Astrocyte of the spinal cord (primary cell): ENCODE measurements around the gene COX17.

Experiments used
- DNase-seq: peaks from one replicate; pipeline ENCODE4 v3.0.0; 2011; ENCODE audit warnings: low read depth, low spot score
- H3K4me3 ChIP-seq: 2 replicates; pipeline ENCODE4 v1.5.1; 2011; ENCODE audit warnings: low read depth, mild to moderate bottlenecking, low read length, moderate library complexity
- CTCF ChIP-seq: IDR thresholded peaks from 2 replicates; pipeline ENCODE4 v1.5.1; 2012; ENCODE audit warnings: low read depth, mild to moderate bottlenecking, low read length, inconsistent platforms
- in situ Hi-C: cut with HindIII; loops from 2 replicates; pipeline ENCODE4 v1.10.0; 2017; ENCODE audit warnings: low sequenced_read_pairs

Gene COX17

DNA sequence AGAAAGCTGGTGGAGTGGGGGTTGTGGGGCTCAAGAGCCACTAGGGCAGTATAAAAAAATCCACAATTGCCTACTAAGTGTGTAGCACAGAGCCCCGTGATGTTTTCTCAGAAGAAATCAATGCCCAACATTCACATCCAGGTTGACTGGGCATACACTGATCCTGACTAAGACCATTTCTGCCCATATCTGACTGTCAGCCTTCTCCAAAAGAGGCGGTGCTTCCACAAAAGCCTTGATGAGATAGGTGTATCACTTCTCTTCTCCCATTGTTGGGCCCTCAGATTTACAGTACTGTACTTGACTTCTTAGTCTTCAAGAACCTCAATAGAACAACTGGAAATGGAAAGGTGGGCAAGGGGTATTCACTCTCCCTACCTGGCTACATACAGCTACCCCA is 18.2 kb downstream of the COX17 start:
- in situ Hi-C loops = no loop called here
- no peak for TF ChIP-seq CTCF
- DNase-seq = no peak
- H3K4me3 ChIP-seq = no peak overlapping the region

DNA sequence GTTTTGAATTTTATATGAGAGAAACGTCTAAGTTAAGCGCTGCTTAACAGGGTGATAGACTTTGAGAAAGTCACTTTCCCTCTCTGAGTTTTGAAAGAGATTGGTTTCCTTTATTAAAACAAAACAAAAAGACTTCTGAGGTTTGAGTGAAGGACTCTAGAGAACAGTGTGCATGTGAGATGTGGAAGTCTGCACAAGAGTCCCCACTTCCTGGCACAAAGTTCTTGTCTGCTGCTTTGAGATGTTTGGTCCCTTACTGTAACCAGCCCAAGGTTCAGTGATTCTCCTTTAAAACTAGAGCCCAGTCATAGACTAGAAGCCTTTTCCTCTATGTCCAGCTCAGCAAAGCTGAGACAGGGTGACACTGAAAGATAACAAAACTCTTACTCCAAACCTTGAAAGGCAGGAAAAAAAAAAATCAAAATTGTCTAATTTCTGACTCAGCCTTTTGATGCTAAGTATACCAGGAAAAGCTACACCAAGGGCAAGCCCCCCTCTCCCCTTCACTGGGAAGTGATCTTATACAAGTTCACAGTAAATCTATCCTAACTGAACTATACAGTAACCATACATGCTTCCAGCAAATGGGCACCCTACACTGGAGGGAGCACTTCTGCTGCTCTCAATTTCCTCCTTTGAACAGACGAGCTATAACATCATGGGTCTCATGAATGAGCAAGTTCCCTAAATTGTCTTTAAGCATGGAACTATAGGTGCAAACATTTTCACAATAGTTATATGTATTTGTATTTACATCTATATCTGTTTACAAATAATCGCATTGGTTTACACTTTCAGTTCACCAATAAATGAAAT is 19.1 kb downstream of the COX17 start:
- no peak for TF ChIP-seq CTCF
- H3K4me3 ChIP-seq = no peak overlapping the region

GRCh38 chr3:119653876-119654275 is 23.3 kb downstream of the COX17 start:
- in situ Hi-C loops = no loop called here
- no peak for TF ChIP-seq CTCF
- DNase-seq = no peak
- H3K4me3 ChIP-seq = no peak overlapping the region

More for the DNA sequence above, 19.1 kb downstream of the COX17 start:
- in situ Hi-C loops = no loop called here
- no peak for DNase-seq

- H3K4me3 ChIP-seq = no peak overlapping the region
- no peak for DNase-seq
- in situ Hi-C loops = no loop called here
- no peak for TF ChIP-seq CTCF
These were observed 24.7 kb downstream of the COX17 start for GRCh38 chr3:119652306-119653033.

- in situ Hi-C loops = no loop called here
- no peak for TF ChIP-seq CTCF
- DNase-seq = no peak
- H3K4me3 ChIP-seq = no peak overlapping the region
These were observed 27.4 kb downstream of the COX17 start for GRCh38 chr3:119649761-119650160.

- TF ChIP-seq CTCF = no peak
- DNase-seq = no peak
- in situ Hi-C loops = no loop called here
- no peak overlapping the region for H3K4me3 ChIP-seq
These were observed 29.2 kb downstream of the COX17 start for GRCh38 chr3:119647843-119648575.
